ENCODE data around the gene TOP3A. TPM values are rescaled to one million over a fixed set of nuclear protein-coding genes. Genes with fewer than 3 reads are reported as not detected.
A peak's percentile ranks its signal among the peaks of the same experiment; 100 is the strongest.

TOP3A gene
- total RNA-seq, 1 experiment from 2014 or later: 68.7 TPM

DNA sequence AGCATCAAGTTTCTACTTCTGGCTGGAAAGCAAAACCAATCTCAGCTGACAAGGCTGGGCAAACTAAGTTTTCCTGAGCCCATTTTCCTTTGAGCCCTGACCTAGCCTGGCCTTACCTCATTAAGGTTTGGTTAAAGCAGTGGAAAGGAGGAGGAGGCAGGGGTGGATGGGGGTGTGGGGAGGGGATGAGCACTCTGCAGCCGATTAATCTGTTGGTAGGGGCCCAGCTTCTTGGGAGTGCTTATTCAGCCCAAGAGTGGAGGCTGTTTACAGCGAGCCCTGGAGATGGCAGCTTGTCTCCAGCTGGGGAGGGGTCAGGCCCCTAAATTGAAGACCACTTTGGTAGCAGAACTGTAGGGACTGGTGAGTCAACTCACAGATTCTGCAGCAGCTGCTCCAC is 12.3 kb upstream of the TOP3A start:
- H2AK5ac ChIP-seq (ENCODE audit: insufficient read length, low read length): no peak overlapping the region
- no peak overlapping the region for H3K27ac ChIP-seq (ENCODE audit: insufficient read length, low read depth, low read length)
- no peak overlapping the region for H3K4ac ChIP-seq (ENCODE audit: low read depth, low read length)
- H4K8ac ChIP-seq (replicated peaks; ENCODE audit: insufficient read length, low read depth, low read length): no peak overlapping the region
- Mint-ChIP-seq H3K9me3 (no peaks in the 10 kb centered on the region; a peak in 1 of 5 replicates), H3K27ac (peak overlapping the region in 1 of 3 experiments; percentile 66; a peak in 1 of 7 replicates), H3K4me3 (no peak overlapping the region), H3K27me3 (ENCODE audit: low read depth) (peaks cover 1% of the 10 kb centered on the region; the same call in 1 of the 2 replicates), H3K4me1 (no peaks in the 10 kb centered on the region), H3K36me3 (ENCODE audit: insufficient read depth in 1 of 3, low read depth in 3 of 3) (peaks cover 32 to 83% (median 55%) of the 10 kb centered on the region in 3 experiments)
- H4K20me1 ChIP-seq (ENCODE audit: control insufficient read depth, insufficient read depth, insufficient read length): no peaks in the 10 kb centered on the region
- H3K23ac ChIP-seq (ENCODE audit: insufficient read length, low read depth, low read length): no peak overlapping the region
- H3K27me3 ChIP-seq (ENCODE audit: insufficient read depth, low read length): no peaks in the 10 kb centered on the region
- WGBS (ENCODE audit: extremely low coverage, insufficient read length, low lambda C conversion rate): no CpG with 5 or more reads among the region's 2 CpGs
- no peak overlapping the region for H3K4me2 ChIP-seq (ENCODE audit: insufficient read depth, insufficient read length, low read length)
- H2BK5ac ChIP-seq (ENCODE audit: insufficient read length, low read length): no peak overlapping the region
- H2BK15ac ChIP-seq (ENCODE audit: low read depth, low read length): no peak overlapping the region
- H3K14ac ChIP-seq (ENCODE audit: insufficient read depth, low read length): no peak overlapping the region
- DNase-seq: no peak
- H3T11ph ChIP-seq (ENCODE audit: low read length): no peak overlapping the region
- TF ChIP-seq, protein P1, sequence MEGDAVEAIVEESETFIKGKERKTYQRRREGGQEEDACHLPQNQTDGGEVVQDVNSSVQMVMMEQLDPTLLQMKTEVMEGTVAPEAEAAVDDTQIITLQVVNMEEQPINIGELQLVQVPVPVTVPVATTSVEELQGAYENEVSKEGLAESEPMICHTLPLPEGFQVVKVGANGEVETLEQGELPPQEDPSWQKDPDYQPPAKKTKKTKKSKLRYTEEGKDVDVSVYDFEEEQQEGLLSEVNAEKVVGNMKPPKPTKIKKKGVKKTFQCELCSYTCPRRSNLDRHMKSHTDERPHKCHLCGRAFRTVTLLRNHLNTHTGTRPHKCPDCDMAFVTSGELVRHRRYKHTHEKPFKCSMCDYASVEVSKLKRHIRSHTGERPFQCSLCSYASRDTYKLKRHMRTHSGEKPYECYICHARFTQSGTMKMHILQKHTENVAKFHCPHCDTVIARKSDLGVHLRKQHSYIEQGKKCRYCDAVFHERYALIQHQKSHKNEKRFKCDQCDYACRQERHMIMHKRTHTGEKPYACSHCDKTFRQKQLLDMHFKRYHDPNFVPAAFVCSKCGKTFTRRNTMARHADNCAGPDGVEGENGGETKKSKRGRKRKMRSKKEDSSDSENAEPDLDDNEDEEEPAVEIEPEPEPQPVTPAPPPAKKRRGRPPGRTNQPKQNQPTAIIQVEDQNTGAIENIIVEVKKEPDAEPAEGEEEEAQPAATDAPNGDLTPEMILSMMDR (conservative IDR thresholded peaks at IDR 0.05): no peak
- H2BK20ac ChIP-seq (ENCODE audit: low read depth, low read length, poor library complexity, severe bottlenecking): no peak overlapping the region
- no peaks in the 10 kb centered on the region for H3K79me2 ChIP-seq (ENCODE audit: insufficient read depth, low read length)
- H3K23me2 ChIP-seq (ENCODE audit: insufficient read length, low read depth, low read length, poor library complexity, severe bottlenecking): no peaks in the 10 kb centered on the region
- H3K18ac ChIP-seq (ENCODE audit: insufficient read length, low read depth, low read length): no peak overlapping the region
- H2BK12ac ChIP-seq (ENCODE audit: insufficient read length, low read depth, low read length): no peak overlapping the region
- H2BK120ac ChIP-seq (ENCODE audit: low read depth, low read length, poor library complexity, severe bottlenecking): no peak overlapping the region
- H2AFZ ChIP-seq (ENCODE audit: low read length): no peak overlapping the region
- H3K4me1 ChIP-seq (ENCODE audit: insufficient read depth, low read length): no peaks in the 10 kb centered on the region
- no peaks in the 10 kb centered on the region for H3K9me3 ChIP-seq (ENCODE audit: control insufficient read depth, low read depth, low read length)
- no peak overlapping the region for H4K5ac ChIP-seq (ENCODE audit: insufficient read length, low read depth, low read length)
- H3K56ac ChIP-seq (ENCODE audit: insufficient read length, low read depth, low read length): no peak overlapping the region
- H3K79me1 ChIP-seq (ENCODE audit: insufficient read depth, low read depth, low read length, poor library complexity, severe bottlenecking): no peaks in the 10 kb centered on the region
- no peak overlapping the region for H4K91ac ChIP-seq (ENCODE audit: insufficient read length, low read depth, low read length)
- no peak overlapping the region for H3K9ac ChIP-seq (ENCODE audit: extremely low read depth, insufficient read length, low read length)
